PC-9 (cell line): ENCODE data around the gene RNF6. TPM values are rescaled to one million over a fixed set of nuclear protein-coding genes. Genes with fewer than 3 reads are reported as not detected.

Experiments used
- Bru-seq: library from RNA; stranded (reverse); fragments of 400-500 nt; gene quantifications from one replicate; lab custom pipeline; 2021; lab: Mats Ljungman, UMichigan
- BruChase-seq, 2 experiments: library from RNA; stranded (reverse); fragments of 400-500 nt; gene quantifications; one replicate each; lab custom pipeline; 2021; lab: Mats Ljungman, UMichigan
- BruUV-seq: library from RNA; stranded (reverse); fragments of 400-500 nt; replicated peaks from 2 replicates; lab custom pipeline; 2021; lab: Mats Ljungman, UMichigan
- CTCF ChIA-PET: fragments of 300-600 bp; sonication (Branson Sonifier 250); formaldehyde crosslinking; loops from one replicate; lab custom pipeline; 2022; ENCODE audit warnings: antibody characterized with exemption; lab: Charles Lee
- POLR2A ChIA-PET: fragments of 300-600 bp; sonication (Branson Sonifier 250); formaldehyde crosslinking; loops from one replicate; lab custom pipeline; 2022; ENCODE audit warnings: antibody characterized with exemption; ENCODE audit not compliant: unreplicated experiment; lab: Charles Lee
- DNase-seq, 2 experiments: peaks; one replicate each; pipeline versions ENCODE4 v3.0.0 to v3.0.0-alpha.2; 2015 to 2022; ENCODE audit warnings: mixed read lengths in 1 of 2
- H2AFZ ChIP-seq: fragments of 200-600 bp; sonication (generic); 2 replicates; pipeline ENCODE4 v1.8.1; 2017; ENCODE audit warnings: antibody characterized with exemption
- H3F3A ChIP-seq: fragments of 200-600 bp; sonication (generic); 2 replicates; pipeline ENCODE4 v1.8.1; 2017; ENCODE audit warnings: antibody characterized with exemption, mild to moderate bottlenecking, low read depth; ENCODE audit not compliant: insufficient read depth
- H3K27ac ChIP-seq: fragments of 200-600 bp; sonication (generic); 2 replicates; pipeline ENCODE4 v1.6.1; 2016; ENCODE audit warnings: mixed run types
- H3K27me3 ChIP-seq: fragments of 200-600 bp; sonication (generic); 2 replicates; pipeline ENCODE4 v1.6.1; 2016; ENCODE audit warnings: low read depth, mixed run types; ENCODE audit not compliant: insufficient read depth
- H3K36me3 ChIP-seq: fragments of 200-600 bp; sonication (generic); 2 replicates; pipeline ENCODE4 v1.6.1; 2016; ENCODE audit warnings: low read depth, mixed run types
- H3K4me1 ChIP-seq: fragments of 200-600 bp; sonication (generic); replicated peaks from 2 replicates; pipeline ENCODE4 v1.6.1; 2016; ENCODE audit warnings: mixed run types; ENCODE audit not compliant: insufficient read depth
- H3K4me2 ChIP-seq: fragments of 200-600 bp; sonication (generic); 2 replicates; pipeline ENCODE4 v1.6.1; 2017; ENCODE audit warnings: mixed run types
- H3K4me3 ChIP-seq: fragments of 200-600 bp; sonication (generic); 2 replicates; pipeline ENCODE4 v1.6.1; 2016; ENCODE audit warnings: mixed run types
- H3K79me2 ChIP-seq: fragments of 200-600 bp; sonication (generic); 2 replicates; pipeline ENCODE4 v1.6.1; 2017; ENCODE audit warnings: low read depth, mixed run types
- H3K9me2 ChIP-seq: fragments of 200-600 bp; sonication (generic); 2 replicates; pipeline ENCODE4 v1.8.1; 2017; ENCODE audit warnings: mild to moderate bottlenecking; ENCODE audit not compliant: insufficient read depth
- H3K9me3 ChIP-seq: fragments of 200-600 bp; sonication (generic); 2 replicates; pipeline ENCODE4 v1.8.1; 2016; ENCODE audit warnings: low read depth; ENCODE audit not compliant: insufficient read depth
- H4K20me1 ChIP-seq: fragments of 200-600 bp; sonication (generic); 2 replicates; pipeline ENCODE4 v1.8.1; 2017; ENCODE audit not compliant: insufficient read depth
- CTCF ChIP-seq: fragments of 200-600 bp; sonication (generic); conservative IDR thresholded peaks from 2 replicates; pipeline ENCODE4 v1.6.1; 2017; ENCODE audit warnings: mixed run types, antibody characterized with exemption, mild to moderate bottlenecking, moderate library complexity
- EZH2 ChIP-seq: fragments of 200-600 bp; sonication (generic); IDR thresholded peaks from 2 replicates; pipeline ENCODE4 v1.8.0; 2017; ENCODE audit warnings: antibody characterized with exemption, low read depth
- intact Hi-C: fragments of 100-400 bp; cut with micrococcal nuclease; formaldehyde crosslinking; loops from one replicate; pipeline ENCODE4 v1.10.0; 2022; ENCODE audit not compliant: unreplicated experiment
- long read RNA-seq: library from polyadenylated mRNA; stranded (forward); transcript quantifications from one replicate; pipeline ENCODE4 v2.0.0, GENCODE V29; 2022
- total RNA-seq: library from RNA; stranded (reverse); gene quantifications from 2 replicates; pipeline ENCODE4 v1.2.3, GENCODE V29; 2021

RNF6 gene
- 19.2 and 30.3 TPM in 2 replicates for total RNA-seq
- percentile 87 among the genes with signal in this experiment for Bru-seq, nascent RNA
- BruChase-seq, experiment 1, labeled RNA remaining after a 2-hour chase: percentile 93 among the genes with signal in this experiment
- percentile 95 among the genes with signal in this experiment for BruChase-seq, experiment 2, labeled RNA remaining after a 6-hour chase
- long read RNA-seq, transcript RNF6-203 (5 exons, 3,706 nt): major isoform, 28 of 68 reads
- long read RNA-seq, transcript RNF6-201 (5 exons, 3,282 nt): minor isoform, 21 of 68 reads
- long read RNA-seq, partial matches to known transcripts: 2 of 68 reads
- long read RNA-seq, other reads (novel, unspliced or antisense): 16 of 68 reads

- Histone ChIP-seq H3K36me3 (peaks cover 28% of the 10 kb centered on the region), H4K20me1 (peaks cover 7% of the 10 kb centered on the region; the same call in 1 of the 2 replicates), H2AFZ (peak within 1 kb of the TSS; percentile 98), H3K4me3 (peak within 1 kb of the TSS; percentile 83), H3K9me3 (no peaks in the 10 kb centered on the region), H3K9me2 (no peaks in the 10 kb centered on the region), H3K27me3 (no peaks in the 10 kb centered on the region), H3K4me1 (peaks cover 10% of the 10 kb centered on the region), H3K79me2 (peaks cover 22% of the 10 kb centered on the region), H3K27ac (peak within 1 kb of the TSS; percentile 87), H3K4me2 (peak within 1 kb of the TSS; percentile 90), H3F3A (0 out of 2 replicates have a peak, but pooled peaks cover 4% of the 10 kb centered on the region)
- ChIA-PET CTCF (interaction anchor here (0.6 kb wide), 1 partner anchor 35 kb away, joined by 4 read pairs; no protein-coding TSS in a partner anchor), POLR2A (interaction anchor here (0.5 to 0.6 kb wide), 2 partner anchors 36 to 84 kb away, joined by 3 to 5 read pairs; no protein-coding TSS in a partner anchor)
- BruUV-seq: TSS peak; percentile 90
- no peak for TF ChIP-seq EZH2
- no peak for TF ChIP-seq CTCF
- DNase-seq: peak; percentile 85 to 96
- intact Hi-C loops: loop anchor here (2.0 kb wide), 1 partner anchor 33 kb away; the partner anchor contains the start of gene CDK8
These were observed at the start of gene RNF6 for GRCh38 chr13:26221721-26222519. Gene RNF6 (minus strand): TSS chr13:26222314. CDS start chr13:26219649, 2,665 bp downstream.

GRCh38 chr13:26270707-26271106 lies 48.6 kb upstream of the RNF6 start:
- Histone ChIP-seq H3K9me2 (no peaks in the 10 kb centered on the region), H3K36me3 (no peaks in the 10 kb centered on the region), H4K20me1 (peaks cover 35% of the 10 kb centered on the region), H3K27me3 (no peaks in the 10 kb centered on the region), H3K4me2 (no peak overlapping the region), H3K4me1 (no peaks in the 10 kb centered on the region), H2AFZ (no peak overlapping the region), H3K9me3 (no peaks in the 10 kb centered on the region), H3K27ac (no peak overlapping the region), H3F3A (no peaks in the 10 kb centered on the region), H3K79me2 (peaks cover 92% of the 10 kb centered on the region), H3K4me3 (no peak overlapping the region)
- no peak for DNase-seq
- POLR2A ChIA-PET: no interaction called here
- CTCF ChIA-PET: no interaction called here
- TF ChIP-seq CTCF: no peak
- TF ChIP-seq EZH2: no peak
- intact Hi-C loops: no loop called here
- BruUV-seq: no TSS peak

GRCh38 chr13:26266311-26266710 lies 44.2 kb upstream of the RNF6 start:
- Histone ChIP-seq H3K4me2 (no peak overlapping the region), H3K36me3 (no peaks in the 10 kb centered on the region), H3K9me2 (no peaks in the 10 kb centered on the region), H4K20me1 (peaks cover 42% of the 10 kb centered on the region), H3K4me1 (no peaks in the 10 kb centered on the region), H3K9me3 (no peaks in the 10 kb centered on the region), H3K79me2 (peaks cover 97% of the 10 kb centered on the region), H3K4me3 (no peak overlapping the region), H3F3A (no peaks in the 10 kb centered on the region), H3K27ac (no peak overlapping the region), H3K27me3 (no peaks in the 10 kb centered on the region), H2AFZ (no peak overlapping the region)
- no peak for TF ChIP-seq EZH2
- POLR2A ChIA-PET: no interaction called here
- no peak for DNase-seq
- BruUV-seq: no TSS peak
- CTCF ChIA-PET: no interaction called here
- intact Hi-C loops: no loop called here
